SH-SY5Y (cell line): ENCODE data around the gene KRTAP4-5.

Experiments
- GATA2 ChIP-seq: IDR thresholded peaks from 2 replicates; pipeline ENCODE4 v1.6.1; 2011; ENCODE audit warnings: mild to moderate bottlenecking, low read depth, low read length
- GATA3 ChIP-seq: IDR thresholded peaks from 2 replicates; pipeline ENCODE4 v1.6.1; 2011; ENCODE audit warnings: low read depth, mild to moderate bottlenecking, low read length, moderate library complexity

DNA sequence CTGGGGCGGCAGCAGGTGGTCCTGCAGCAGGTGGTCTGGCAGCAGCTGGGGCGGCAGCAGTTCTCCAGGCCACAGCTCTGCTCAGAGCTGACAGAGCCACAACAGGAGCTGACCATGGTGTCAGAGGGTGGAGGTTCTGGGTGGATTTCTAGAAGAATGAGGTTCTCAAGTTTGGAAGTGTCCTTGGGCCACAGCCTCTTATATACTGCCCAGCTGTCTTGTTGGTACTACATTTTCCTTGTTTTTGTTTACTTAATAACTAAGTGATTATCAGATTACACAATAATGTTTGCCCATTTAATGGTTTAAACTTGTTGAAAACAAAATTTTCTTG is at the start of gene KRTAP4-5:
- TF ChIP-seq GATA2: no peak
- TF ChIP-seq GATA3: no peak
